H9 (cell line): Measurements from ENCODE around the gene CORT. TPM values are rescaled to one million over a fixed set of nuclear protein-coding genes. Genes with fewer than 3 reads are reported as not detected.

Experiments used
- DNase-seq: peaks from one replicate; pipeline ENCODE4 v3.0.0-alpha.2; 2017
- H2AFZ ChIP-seq: one replicate; pipeline ENCODE4 v1.6.1; 2013; ENCODE audit warnings: mild to moderate bottlenecking, low read length, control low read depth, moderate library complexity
- H2AK5ac ChIP-seq: 2 replicates; pipeline ENCODE4 v1.6.1; 2013; ENCODE audit warnings: low read length, control low read depth, mixed read lengths; ENCODE audit not compliant: insufficient read length
- H2BK120ac ChIP-seq: one replicate; pipeline ENCODE4 v1.6.1; 2013; ENCODE audit warnings: low read depth, mild to moderate bottlenecking, low read length, control low read depth, inconsistent platforms; ENCODE audit not compliant: poor library complexity, severe bottlenecking
- H2BK12ac ChIP-seq: 2 replicates; pipeline ENCODE4 v1.6.1; 2013; ENCODE audit warnings: low read length, control low read depth, mixed read lengths, low read depth; ENCODE audit not compliant: insufficient read length
- H2BK15ac ChIP-seq: 2 replicates; pipeline ENCODE4 v1.6.1; 2013; ENCODE audit warnings: low read depth, low read length, control low read depth
- H2BK20ac ChIP-seq: one replicate; pipeline ENCODE4 v1.6.1; 2013; ENCODE audit warnings: low read depth, mild to moderate bottlenecking, low read length, control low read depth, inconsistent platforms; ENCODE audit not compliant: poor library complexity, severe bottlenecking
- H2BK5ac ChIP-seq: 2 replicates; pipeline ENCODE4 v1.6.1; 2013; ENCODE audit warnings: low read length, control low read depth, mixed read lengths; ENCODE audit not compliant: insufficient read length
- H3K14ac ChIP-seq: 2 replicates; pipeline ENCODE4 v1.6.1; 2013; ENCODE audit warnings: low read length, control low read depth; ENCODE audit not compliant: insufficient read depth
- H3K18ac ChIP-seq: 2 replicates; pipeline ENCODE4 v1.6.1; 2013; ENCODE audit warnings: low read depth, mild to moderate bottlenecking, mixed read lengths, low read length, control low read depth; ENCODE audit not compliant: insufficient read length
- H3K23ac ChIP-seq: 2 replicates; pipeline ENCODE4 v1.6.1; 2013; ENCODE audit warnings: low read length, control low read depth, mixed read lengths, low read depth; ENCODE audit not compliant: insufficient read length
- H3K23me2 ChIP-seq: 2 replicates; pipeline ENCODE4 v1.6.1; 2013; ENCODE audit warnings: low read depth, mild to moderate bottlenecking, mixed read lengths, low read length, control low read depth; ENCODE audit not compliant: insufficient read length, poor library complexity, severe bottlenecking
- H3K27ac ChIP-seq: 2 replicates; pipeline ENCODE4 v1.5.1; 2013; ENCODE audit warnings: low read length, control low read depth, mixed read lengths, low read depth; ENCODE audit not compliant: insufficient read length
- H3K27me3 ChIP-seq: 2 replicates; pipeline ENCODE4 v1.6.1; 2013; ENCODE audit warnings: low read length, control low read depth, inconsistent platforms; ENCODE audit not compliant: insufficient read depth
- H3K4ac ChIP-seq: 2 replicates; pipeline ENCODE4 v1.6.1; 2013; ENCODE audit warnings: low read depth, mild to moderate bottlenecking, control low read depth, inconsistent platforms, low read length, moderate library complexity
- H3K4me1 ChIP-seq: 2 replicates; pipeline ENCODE4 v1.6.1; 2013; ENCODE audit warnings: low read length, control low read depth, inconsistent platforms; ENCODE audit not compliant: insufficient read depth
- H3K4me2 ChIP-seq: 2 replicates; pipeline ENCODE4 v1.6.1; 2013; ENCODE audit warnings: low read length, control low read depth, mixed read lengths; ENCODE audit not compliant: insufficient read length, insufficient read depth
- H3K56ac ChIP-seq: 2 replicates; pipeline ENCODE4 v1.6.1; 2013; ENCODE audit warnings: low read depth, mild to moderate bottlenecking, mixed read lengths, low read length, control low read depth; ENCODE audit not compliant: insufficient read length
- H3K79me1 ChIP-seq: 2 replicates; pipeline ENCODE4 v1.6.1; 2013; ENCODE audit warnings: low read depth, mild to moderate bottlenecking, moderate library complexity, low read length, control low read depth, inconsistent platforms; ENCODE audit not compliant: insufficient read depth, poor library complexity, severe bottlenecking
- H3K79me2 ChIP-seq: 2 replicates; pipeline ENCODE4 v1.6.1; 2013; ENCODE audit warnings: low read length, control low read depth, inconsistent platforms; ENCODE audit not compliant: insufficient read depth
- H3K9ac ChIP-seq: 2 replicates; pipeline ENCODE4 v1.6.1; 2013; ENCODE audit warnings: low read length, control low read depth, mixed read lengths; ENCODE audit not compliant: insufficient read length; ENCODE audit errors: extremely low read depth
- H3K9me3 ChIP-seq: one replicate; pipeline ENCODE4 v1.6.1; 2013; ENCODE audit warnings: low read depth, low read length, inconsistent platforms; ENCODE audit not compliant: control insufficient read depth
- H3T11ph ChIP-seq: one replicate; pipeline ENCODE4 v1.6.1; 2013; ENCODE audit warnings: mild to moderate bottlenecking, low read length, control low read depth, inconsistent platforms
- H4K20me1 ChIP-seq: one replicate; pipeline ENCODE4 v1.6.1; 2013; ENCODE audit not compliant: control insufficient read depth, insufficient read length, insufficient read depth
- H4K5ac ChIP-seq: 2 replicates; pipeline ENCODE4 v1.6.1; 2013; ENCODE audit warnings: low read depth, mild to moderate bottlenecking, mixed read lengths, low read length, control low read depth; ENCODE audit not compliant: insufficient read length
- H4K8ac ChIP-seq: replicated peaks from 2 replicates; pipeline ENCODE4 v1.6.1; 2013; ENCODE audit warnings: low read length, control low read depth, mixed read lengths, low read depth; ENCODE audit not compliant: insufficient read length
- H4K91ac ChIP-seq: 2 replicates; pipeline ENCODE4 v1.6.1; 2013; ENCODE audit warnings: low read depth, mild to moderate bottlenecking, moderate library complexity, mixed read lengths, low read length, control low read depth; ENCODE audit not compliant: insufficient read length
- H3K27ac Mint-ChIP-seq, 3 experiments: 2 replicates in 2 of 3; 3 replicates in 1 of 3; pipeline ENCODE4 v1.8.0; 2020 to 2021; ENCODE audit warnings: mixed read lengths in 3 of 3, mild to moderate bottlenecking in 1 of 3, moderate library complexity in 1 of 3
- H3K27me3 Mint-ChIP-seq: 2 replicates; pipeline ENCODE4 v1.8.0; 2021; ENCODE audit warnings: low read depth, mild to moderate bottlenecking, moderate library complexity, mixed read lengths
- H3K36me3 Mint-ChIP-seq, 3 experiments: 2 replicates in 2 of 3; 3 replicates in 1 of 3; pipeline ENCODE4 v1.8.0; 2020 to 2021; ENCODE audit warnings: low read depth in 3 of 3, mixed read lengths in 3 of 3; ENCODE audit not compliant: insufficient read depth in 1 of 3
- H3K4me1 Mint-ChIP-seq, 2 experiments: 2 replicates each; pipeline ENCODE4 v1.8.0; 2020; ENCODE audit warnings: mixed read lengths in 2 of 2
- H3K4me3 Mint-ChIP-seq, 2 experiments: 2 replicates in 1 of 2; 3 replicates in 1 of 2; pipeline ENCODE4 v1.8.0; 2020 to 2021; ENCODE audit warnings: mild to moderate bottlenecking in 2 of 2, mixed read lengths in 2 of 2, moderate library complexity in 1 of 2
- H3K9me3 Mint-ChIP-seq, 2 experiments: 2 replicates in 1 of 2; 3 replicates in 1 of 2; pipeline ENCODE4 v1.8.0; 2020; ENCODE audit warnings: mild to moderate bottlenecking in 2 of 2, mixed read lengths in 2 of 2, moderate library complexity in 1 of 2
- WGBS: extraction: QIAGEN DNeasy Blood & Tissue Kit; methylation state at CpG from one replicate; pipeline ENCODE4 v1.1.7; 2013; ENCODE audit warnings: missing lambda C conversion rate, low lambda C conversion rate, mixed read lengths; ENCODE audit not compliant: insufficient read length; ENCODE audit errors: extremely low coverage; 5-methylcytosine and 5-hydroxymethylcytosine counted together
- total RNA-seq: library from RNA; stranded (reverse); gene quantifications from 2 replicates; pipeline ENCODE4 v1.2.1, GENCODE V29; 2021
- TF ChIP-seq, protein P1 (sequence below): fragments of 200-600 bp; sonication (generic); conservative IDR thresholded peaks from 3 replicates; pipeline ENCODE4 v1.8.0; 2021; ENCODE audit warnings: antibody characterized with exemption, mild to moderate bottlenecking

The CORT gene
- total RNA-seq, 1 experiment from 2014 or later: not detected

DNA sequence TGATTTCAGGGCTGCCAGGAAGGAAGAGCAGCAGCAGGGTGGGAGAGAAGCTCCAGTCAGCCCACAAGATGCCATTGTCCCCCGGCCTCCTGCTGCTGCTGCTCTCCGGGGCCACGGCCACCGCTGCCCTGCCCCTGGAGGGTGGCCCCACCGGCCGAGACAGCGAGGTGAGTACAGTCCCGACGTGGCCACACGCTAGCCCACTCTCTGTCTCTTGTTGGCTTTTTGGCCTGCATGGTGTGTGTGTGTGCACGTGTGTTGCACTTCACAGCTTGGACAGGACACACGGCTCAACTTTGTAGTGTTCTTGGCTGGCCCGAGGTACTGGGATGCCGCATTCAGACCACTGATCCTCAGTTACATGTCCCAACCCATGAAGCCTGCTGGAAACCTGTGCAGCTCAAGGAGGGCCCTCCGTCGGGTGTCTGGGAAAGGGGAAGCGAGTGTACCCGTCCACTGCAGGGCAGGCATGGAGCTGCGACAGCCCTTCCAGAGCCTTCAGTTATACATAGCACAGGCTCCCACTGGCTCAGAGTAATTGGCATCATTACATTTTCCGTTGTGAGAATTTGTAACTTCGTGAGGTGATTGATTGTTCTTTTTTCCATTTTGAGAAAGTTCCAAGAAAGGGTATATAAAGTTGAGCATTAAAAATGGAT lies 454 bp downstream of the CORT start:
- H3K9ac ChIP-seq: no peak overlapping the region
- no peaks in the 10 kb centered on the region for H3K9me3 ChIP-seq
- no peaks in the 10 kb centered on the region for H4K20me1 ChIP-seq
- H3K23ac ChIP-seq: no peak overlapping the region
- H3K27ac ChIP-seq: no peak overlapping the region
- H3T11ph ChIP-seq: no peak overlapping the region
- H3K9me3 Mint-ChIP-seq: peaks cover 0 to 4% of the 10 kb centered on the region in 2 experiments; a peak in 1 of 5 replicates
- no peak overlapping the region for H4K91ac ChIP-seq
- H2BK5ac ChIP-seq: no peak overlapping the region
- peak overlapping the region in 2 of 3 experiments; percentile 38 to 90; a peak in 3 of 7 replicates for H3K27ac Mint-ChIP-seq
- no peak overlapping the region for H3K4me2 ChIP-seq
- no peak overlapping the region for H2AFZ ChIP-seq
- no peak overlapping the region for H3K4ac ChIP-seq
- peaks cover 1 to 14% (median 7%) of the 10 kb centered on the region in 3 experiments; a peak in 6 of 7 replicates for H3K36me3 Mint-ChIP-seq
- H3K23me2 ChIP-seq: no peaks in the 10 kb centered on the region
- H3K79me2 ChIP-seq: no peaks in the 10 kb centered on the region
- H3K56ac ChIP-seq: no peak overlapping the region
- H3K4me3 Mint-ChIP-seq: peak overlapping the region in 1 of 2 experiments; percentile 5; a peak in 1 of 5 replicates
- H3K4me1 Mint-ChIP-seq: peaks cover 19 to 23% of the 10 kb centered on the region in 2 experiments
- no peak overlapping the region for H2BK20ac ChIP-seq
- DNase-seq: no peak
- H3K27me3 ChIP-seq: no peaks in the 10 kb centered on the region
- H2BK120ac ChIP-seq: no peak overlapping the region
- no peak overlapping the region for H3K18ac ChIP-seq
- WGBS: no CpG with 5 or more reads among the region's 21 CpGs
- no peak overlapping the region for H3K14ac ChIP-seq
- no peak overlapping the region for H2BK12ac ChIP-seq
- H3K4me1 ChIP-seq: peaks cover 2% of the 10 kb centered on the region; the same call in 1 of the 2 replicates
- H4K5ac ChIP-seq: no peak overlapping the region
- H3K27me3 Mint-ChIP-seq: no peaks in the 10 kb centered on the region
- TF ChIP-seq, protein P1, sequence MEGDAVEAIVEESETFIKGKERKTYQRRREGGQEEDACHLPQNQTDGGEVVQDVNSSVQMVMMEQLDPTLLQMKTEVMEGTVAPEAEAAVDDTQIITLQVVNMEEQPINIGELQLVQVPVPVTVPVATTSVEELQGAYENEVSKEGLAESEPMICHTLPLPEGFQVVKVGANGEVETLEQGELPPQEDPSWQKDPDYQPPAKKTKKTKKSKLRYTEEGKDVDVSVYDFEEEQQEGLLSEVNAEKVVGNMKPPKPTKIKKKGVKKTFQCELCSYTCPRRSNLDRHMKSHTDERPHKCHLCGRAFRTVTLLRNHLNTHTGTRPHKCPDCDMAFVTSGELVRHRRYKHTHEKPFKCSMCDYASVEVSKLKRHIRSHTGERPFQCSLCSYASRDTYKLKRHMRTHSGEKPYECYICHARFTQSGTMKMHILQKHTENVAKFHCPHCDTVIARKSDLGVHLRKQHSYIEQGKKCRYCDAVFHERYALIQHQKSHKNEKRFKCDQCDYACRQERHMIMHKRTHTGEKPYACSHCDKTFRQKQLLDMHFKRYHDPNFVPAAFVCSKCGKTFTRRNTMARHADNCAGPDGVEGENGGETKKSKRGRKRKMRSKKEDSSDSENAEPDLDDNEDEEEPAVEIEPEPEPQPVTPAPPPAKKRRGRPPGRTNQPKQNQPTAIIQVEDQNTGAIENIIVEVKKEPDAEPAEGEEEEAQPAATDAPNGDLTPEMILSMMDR: no peak
- H4K8ac ChIP-seq: no peak overlapping the region
- H2AK5ac ChIP-seq: no peak overlapping the region
- no peak overlapping the region for H2BK15ac ChIP-seq
- H3K79me1 ChIP-seq: no peaks in the 10 kb centered on the region
